Transverse colon (tissue), 3 donors: ENCODE data around the gene WRNIP1.

Experiments
- POLR2A ChIP-seq: fragments of 450-650 bp; IDR thresholded peaks from one replicate; pipeline ENCODE4 v1.6.1; 2016; ENCODE audit warnings: antibody characterized with exemption, mild to moderate bottlenecking, moderate library complexity
- TF ChIP-seq, protein P1 (sequence below), 5 experiments: fragments of 200-600 bp in 3 of 5; fragments of 450-650 bp in 2 of 5; sonication (generic) in 3 of 5; IDR thresholded peaks; 1 replicate in 2 of 5; 2 replicates in 3 of 5; pipeline ENCODE4 v1.5.1; 2016 to 2017; ENCODE audit warnings: antibody characterized with exemption in 5 of 5, inconsistent platforms in 3 of 5, mild to moderate bottlenecking in 2 of 5, moderate library complexity in 1 of 5

- TF ChIP-seq, protein P1, sequence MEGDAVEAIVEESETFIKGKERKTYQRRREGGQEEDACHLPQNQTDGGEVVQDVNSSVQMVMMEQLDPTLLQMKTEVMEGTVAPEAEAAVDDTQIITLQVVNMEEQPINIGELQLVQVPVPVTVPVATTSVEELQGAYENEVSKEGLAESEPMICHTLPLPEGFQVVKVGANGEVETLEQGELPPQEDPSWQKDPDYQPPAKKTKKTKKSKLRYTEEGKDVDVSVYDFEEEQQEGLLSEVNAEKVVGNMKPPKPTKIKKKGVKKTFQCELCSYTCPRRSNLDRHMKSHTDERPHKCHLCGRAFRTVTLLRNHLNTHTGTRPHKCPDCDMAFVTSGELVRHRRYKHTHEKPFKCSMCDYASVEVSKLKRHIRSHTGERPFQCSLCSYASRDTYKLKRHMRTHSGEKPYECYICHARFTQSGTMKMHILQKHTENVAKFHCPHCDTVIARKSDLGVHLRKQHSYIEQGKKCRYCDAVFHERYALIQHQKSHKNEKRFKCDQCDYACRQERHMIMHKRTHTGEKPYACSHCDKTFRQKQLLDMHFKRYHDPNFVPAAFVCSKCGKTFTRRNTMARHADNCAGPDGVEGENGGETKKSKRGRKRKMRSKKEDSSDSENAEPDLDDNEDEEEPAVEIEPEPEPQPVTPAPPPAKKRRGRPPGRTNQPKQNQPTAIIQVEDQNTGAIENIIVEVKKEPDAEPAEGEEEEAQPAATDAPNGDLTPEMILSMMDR (IDR thresholded peaks at IDR 0.05): no peak
- no peak for TF ChIP-seq POLR2A
These were observed 9.0 kb upstream of the WRNIP1 start for GRCh38 chr6:2756241-2756640.
